CD1c-positive myeloid dendritic cell (primary cell): ENCODE results near the gene MAP3K4.

Experiments used
- DNase-seq: peaks from one replicate; pipeline ENCODE4 v3.0.0-alpha.2; 2016; ENCODE audit errors: extremely low spot score

MAP3K4 gene

DNA sequence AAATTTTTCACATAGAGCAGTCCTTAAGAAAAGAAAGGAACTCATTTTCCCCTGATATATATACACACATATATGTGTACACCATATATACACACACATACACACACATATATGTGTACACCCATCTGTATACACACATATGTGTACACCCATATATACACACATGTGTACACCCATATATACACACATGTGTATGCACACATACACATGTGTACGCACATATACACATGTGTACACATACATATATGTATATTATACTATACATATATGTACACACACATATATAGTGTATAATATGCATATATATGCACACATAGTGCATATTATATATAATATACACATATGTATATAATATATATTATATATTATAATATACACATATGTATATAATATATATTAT, 9.1 kb downstream of the MAP3K4 start:
- no peak for DNase-seq

DNA sequence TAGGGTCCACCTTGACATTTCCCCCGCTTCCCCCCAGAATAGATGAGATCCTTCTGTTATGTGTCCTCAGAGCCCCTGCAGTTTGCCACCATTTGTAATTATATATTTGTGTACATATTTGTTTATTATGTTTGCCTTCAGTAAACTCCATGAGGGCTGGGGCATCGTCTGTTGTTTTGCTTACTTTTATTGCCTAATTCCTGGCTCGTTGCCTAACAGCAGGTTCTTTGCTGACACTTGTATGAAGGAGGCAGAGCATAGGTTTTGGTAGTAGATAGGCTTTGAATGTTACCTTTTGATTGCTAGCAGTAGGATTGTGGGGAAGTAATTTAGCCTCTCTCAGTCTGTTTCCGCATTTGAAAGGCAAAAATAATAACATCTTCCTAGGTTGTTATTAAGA, 9.9 kb downstream of the MAP3K4 start:
- DNase-seq = no peak

- DNase-seq = no peak
Observed at GRCh38 chr6:161003336-161003735, 11.8 kb downstream of the MAP3K4 start.

GRCh38 chr6:161008245-161008644, 16.7 kb downstream of the MAP3K4 start:
- DNase-seq = no peak

- no peak for DNase-seq
Observed at GRCh38 chr6:161009991-161010390, 18.4 kb downstream of the MAP3K4 start.

GRCh38 chr6:161010418-161010817, 18.8 kb downstream of the MAP3K4 start:
- DNase-seq = no peak

GRCh38 chr6:161011492-161012480, 20.2 kb downstream of the MAP3K4 start:
- no peak for DNase-seq

DNA sequence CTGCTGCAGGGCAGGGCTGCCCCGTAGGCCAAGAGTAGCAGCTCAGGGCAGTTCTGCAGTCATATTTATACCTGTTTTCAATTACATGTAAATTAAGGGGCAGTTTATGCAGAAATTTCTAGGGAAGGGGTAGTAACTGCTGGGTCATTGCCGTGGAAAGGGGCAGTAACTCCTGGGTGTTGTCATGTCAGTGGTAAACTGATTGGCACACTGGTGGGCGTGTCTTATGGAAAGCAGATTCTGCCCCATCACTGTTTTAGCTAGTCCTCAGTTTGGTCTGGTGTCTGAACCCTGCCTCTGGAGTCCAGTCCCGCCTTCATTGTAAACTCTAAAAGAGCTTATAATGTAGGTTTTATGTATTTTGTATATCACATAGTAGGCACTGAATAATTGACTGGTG, 22.1 kb downstream of the MAP3K4 start:
- DNase-seq = no peak

- no peak for DNase-seq
Observed at GRCh38 chr6:161017766-161018564, 26.4 kb downstream of the MAP3K4 start.

GRCh38 chr6:161019324-161019839, 27.8 kb downstream of the MAP3K4 start:
- DNase-seq = no peak

- no peak for DNase-seq
Observed at GRCh38 chr6:161021543-161021942, 30.0 kb downstream of the MAP3K4 start.

GRCh38 chr6:161021998-161022743, 30.6 kb downstream of the MAP3K4 start:
- DNase-seq = no peak

GRCh38 chr6:161023316-161023715, 31.7 kb downstream of the MAP3K4 start:
- DNase-seq = no peak

DNA sequence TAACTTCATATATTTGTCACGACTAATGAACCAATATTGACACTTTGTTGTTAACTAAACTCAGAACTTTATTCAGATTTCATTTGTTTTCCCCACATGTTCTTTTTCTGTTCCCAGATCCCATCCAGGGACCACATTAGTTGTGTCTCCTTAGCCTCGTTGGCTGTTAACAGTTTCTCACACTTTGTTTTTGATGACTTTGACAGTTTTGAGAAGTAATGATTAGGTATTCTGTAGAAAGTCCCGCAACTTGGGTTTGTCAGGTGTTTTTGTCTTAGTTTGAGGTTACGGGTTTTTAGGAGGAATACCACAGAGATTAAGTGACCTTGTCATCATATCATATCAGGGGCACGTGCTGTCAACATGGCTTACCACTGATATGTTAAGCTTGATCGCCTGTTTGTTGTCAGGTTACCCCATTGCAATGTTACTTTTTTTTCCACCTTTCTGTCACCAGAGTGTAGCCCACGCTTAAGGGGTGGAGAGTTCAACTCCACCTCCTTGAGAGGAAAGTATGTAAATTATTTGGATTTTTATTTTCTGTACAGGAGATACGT, 32.9 kb downstream of the MAP3K4 start:
- DNase-seq = no peak

- no peak for DNase-seq
Observed at GRCh38 chr6:161027385-161027784, 35.8 kb downstream of the MAP3K4 start.

DNA sequence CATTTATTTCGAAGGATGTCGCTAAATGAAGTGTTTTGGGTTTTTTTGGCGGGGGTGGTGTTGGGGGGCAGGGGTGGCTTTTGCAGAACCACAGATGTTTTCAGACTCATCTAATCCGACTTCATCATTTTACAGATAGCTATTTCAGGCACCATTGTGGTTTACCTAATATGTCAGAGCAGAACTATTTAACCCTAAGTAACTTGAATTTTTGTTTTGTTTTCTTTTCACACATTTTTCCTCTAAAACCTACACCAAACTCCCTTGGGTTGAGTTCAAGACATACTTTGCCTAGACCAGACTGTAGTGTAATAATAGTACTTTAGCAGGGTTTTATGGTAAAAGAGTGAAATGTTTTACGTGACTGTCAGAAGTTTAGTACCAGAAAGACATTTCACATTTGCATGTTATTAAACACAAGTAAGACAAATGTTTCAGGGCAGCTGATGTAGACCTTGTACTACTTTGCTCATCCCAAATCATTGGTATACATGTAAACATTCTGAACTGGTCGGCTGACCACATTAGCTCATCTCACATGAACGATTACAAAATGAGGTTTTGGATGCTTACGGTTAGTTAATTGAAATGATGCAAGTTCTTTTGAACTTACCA, 37.7 kb downstream of the MAP3K4 start:
- peak; percentile 10 for DNase-seq

DNA sequence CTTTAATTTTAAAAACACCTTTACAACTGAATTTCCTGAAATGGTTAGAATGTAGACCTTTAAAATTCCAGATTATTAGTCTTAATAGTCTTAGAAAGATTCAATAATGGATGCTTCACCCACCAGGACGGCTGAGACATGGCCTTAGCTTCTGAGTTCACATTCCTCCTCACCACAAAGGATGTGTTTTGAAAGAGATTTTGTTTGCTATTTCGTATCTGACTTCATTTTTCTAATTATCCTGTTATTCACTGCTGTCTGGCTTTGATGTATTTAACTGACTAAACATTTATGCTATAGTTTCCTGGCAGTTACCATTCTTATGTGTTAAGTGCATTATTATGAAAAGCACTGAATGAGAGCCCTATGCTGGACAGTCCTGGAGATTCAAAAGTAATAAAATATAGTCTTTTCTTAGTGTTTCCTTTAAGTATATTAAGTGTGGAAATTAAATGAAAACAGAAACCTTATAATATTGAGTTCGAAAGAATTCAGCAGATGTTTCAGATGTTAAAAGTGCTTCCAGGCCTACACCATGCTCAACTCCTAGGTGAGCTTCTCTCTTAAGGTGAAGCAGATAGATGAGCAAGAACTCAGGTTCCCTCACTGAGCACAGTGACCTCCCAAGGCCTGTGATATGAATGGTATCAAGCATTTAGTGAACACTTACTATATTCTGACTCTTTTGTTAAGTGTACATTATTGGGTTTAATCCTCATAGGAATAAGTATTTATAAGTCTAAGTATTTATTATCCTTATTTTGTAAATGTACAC, 40.3 kb downstream of the MAP3K4 start:
- no peak for DNase-seq

GRCh38 chr6:161033667-161034066, 42.1 kb downstream of the MAP3K4 start:
- DNase-seq = no peak

GRCh38 chr6:161035182-161035980, 43.8 kb downstream of the MAP3K4 start:
- DNase-seq = peak; percentile 16

GRCh38 chr6:161035981-161036263, 44.4 kb downstream of the MAP3K4 start:
- no peak for DNase-seq
